NCI-H187 (cell line): Measurements from ENCODE around the gene ZNF521.
"Not testable (repeated sequence)": the region's sequence is repeated elsewhere in the genome, so short reads cannot be mapped to it uniquely, and the experiment has no call there.

Source experiments
- DNase-seq, 2 experiments: peaks; one replicate each; lab custom pipeline; 2025; lab: John Stamatoyannopoulos, UW

ZNF521 gene

DNA sequence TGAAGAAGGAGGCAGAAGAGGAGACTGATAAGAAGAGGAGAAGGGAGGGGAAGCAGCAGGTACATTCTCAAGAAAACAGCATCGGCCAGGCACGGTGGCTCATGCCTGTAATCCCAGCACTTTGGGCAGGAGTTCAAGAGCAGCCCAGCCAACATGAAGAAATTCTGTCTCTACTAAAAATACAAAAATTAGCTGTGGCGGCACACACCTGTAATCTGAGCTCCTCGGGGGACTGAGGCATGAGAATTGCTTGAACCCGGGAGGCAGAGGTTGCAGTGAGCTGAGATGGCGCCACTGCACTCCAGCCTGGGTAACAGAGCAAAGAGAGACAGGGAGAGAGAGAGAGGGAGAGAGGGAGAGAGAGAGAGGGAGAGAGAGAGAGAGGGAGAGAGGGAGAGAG is 318.8 kb downstream of the ZNF521 start:
- not testable (repeated sequence) for DNase-seq

GRCh38 chr18:25029802-25030201 is 322.2 kb downstream of the ZNF521 start:
- no peak for DNase-seq

DNA sequence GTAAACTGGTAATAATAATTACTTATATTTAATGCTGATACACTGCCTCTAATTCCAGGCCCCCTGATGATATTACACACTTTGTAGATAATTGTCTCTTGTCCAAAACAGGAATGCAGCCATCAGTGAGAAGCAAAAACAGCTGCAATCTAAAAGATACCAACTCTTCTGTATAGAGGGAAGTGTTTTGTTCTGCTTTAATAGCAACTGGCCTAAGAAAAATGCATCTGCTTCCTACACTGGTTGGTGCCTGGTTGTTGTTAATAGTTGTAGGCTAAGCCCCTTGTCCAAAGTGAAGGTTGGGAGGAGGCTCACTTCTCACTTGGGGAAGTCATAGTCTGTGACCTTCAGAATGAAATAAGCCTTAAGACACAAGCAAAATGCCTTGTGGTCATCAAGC is 332.0 kb downstream of the ZNF521 start:
- DNase-seq = no peak

DNA sequence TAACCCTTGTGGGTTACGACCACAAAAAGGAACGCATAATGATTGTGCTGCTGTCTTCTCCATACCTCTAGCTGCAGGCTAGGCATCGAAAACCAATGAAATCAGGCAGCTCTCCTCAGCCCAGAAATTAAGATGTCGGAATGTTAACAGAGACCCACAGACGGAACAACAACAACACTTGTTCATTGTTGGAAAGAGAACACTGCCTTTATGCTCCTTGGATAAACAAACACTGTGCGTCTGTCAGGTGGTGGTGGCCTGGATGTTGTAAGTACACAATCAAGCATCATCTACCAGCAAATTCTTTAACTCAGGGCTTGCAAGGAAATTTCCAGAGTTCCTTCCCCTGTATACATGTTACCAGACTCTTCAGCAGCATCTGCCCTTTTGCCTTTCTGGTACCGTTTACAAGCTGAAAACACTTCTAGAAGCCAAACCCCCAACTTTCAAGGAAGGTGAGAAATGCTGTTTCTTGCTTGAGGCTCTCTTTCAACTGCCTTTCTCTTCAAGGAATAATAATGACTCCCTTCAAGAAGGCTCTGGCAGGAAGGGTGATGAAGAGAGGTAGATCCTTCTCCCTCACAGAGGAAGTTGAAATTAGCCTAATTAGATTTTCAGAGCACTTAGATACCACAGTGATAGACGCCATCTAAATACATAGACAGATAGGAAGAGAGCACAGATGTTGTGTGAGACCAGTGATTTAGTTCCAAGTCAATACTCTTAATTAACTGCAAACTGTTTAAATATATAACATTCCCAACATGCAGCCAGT is 332.7 kb downstream of the ZNF521 start:
- DNase-seq = no peak

DNA sequence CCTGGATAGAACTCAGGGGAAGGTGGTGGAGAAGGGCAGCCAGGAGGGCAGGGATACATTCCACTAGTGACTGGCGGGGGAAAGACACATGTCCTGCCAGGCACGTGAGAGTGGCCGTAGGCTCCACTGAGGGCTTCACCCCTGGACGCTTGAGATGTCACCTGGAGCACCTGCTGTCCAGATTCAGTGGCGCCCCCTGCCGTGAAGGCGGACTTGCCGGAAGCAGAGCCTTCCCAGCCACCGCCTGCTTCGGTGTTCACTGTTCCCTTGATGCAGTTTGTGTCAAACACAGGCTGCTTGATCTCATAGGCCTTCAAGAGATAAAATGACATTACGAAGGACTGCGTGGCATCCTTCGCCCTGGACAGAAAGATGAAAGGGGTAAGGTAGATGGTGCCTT is 335.3 kb downstream of the ZNF521 start:
- DNase-seq = no peak

DNA sequence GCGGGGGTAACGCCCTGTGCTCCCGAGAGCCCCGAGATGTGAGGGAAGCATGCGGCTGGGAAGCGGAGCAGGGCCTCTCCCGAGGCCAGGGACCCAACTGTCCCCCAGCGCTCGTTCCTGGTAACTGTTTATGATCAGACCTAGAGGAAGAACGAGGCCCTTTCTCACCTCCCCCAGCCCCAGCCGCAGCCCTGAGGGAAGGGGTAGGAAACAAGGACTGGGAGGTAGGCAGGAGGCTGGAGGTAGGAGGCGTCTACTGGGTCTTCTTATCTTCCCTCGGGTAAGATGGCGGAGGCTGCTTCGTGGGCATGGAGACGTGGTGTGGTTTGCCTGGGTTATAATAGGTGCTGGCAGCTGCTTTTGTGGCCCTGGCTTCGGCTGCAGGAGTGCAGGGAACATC is 335.8 kb downstream of the ZNF521 start:
- DNase-seq = no peak
